ENCODE data around the gene EDIL3.

DNA sequence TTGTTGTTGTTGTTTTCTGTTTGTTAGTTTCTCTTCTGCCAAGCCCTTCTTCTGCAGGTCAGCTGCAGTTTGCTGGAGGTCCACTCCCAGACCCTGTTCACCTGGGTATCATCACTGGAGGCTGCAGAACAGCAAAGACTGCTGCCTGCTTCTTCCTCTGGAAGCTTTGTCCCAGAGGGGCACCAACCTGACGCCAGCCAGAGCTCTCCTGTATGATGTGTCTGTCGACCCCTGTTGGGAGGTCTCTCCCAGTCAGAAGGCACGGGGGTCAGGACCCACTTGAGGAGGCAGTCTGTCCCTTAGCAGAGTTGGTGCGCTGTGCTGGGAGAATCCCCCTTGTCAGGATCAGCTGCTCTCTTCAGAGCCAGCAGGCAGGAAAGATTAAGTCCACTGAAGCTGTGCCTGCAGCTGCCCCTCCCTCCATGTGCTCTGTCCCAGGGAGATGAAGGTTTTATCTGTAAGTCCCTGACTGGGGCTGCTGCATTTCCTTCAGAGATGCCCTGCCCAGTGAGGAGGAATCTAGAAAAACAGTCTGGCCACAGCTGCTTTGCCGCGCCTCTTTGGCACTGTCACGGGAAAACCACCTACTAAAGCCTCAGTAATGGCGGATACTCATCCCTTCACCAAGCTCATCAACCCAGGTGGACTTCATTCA is 299.2 kb downstream of the EDIL3 start:
- TF ChIP-seq, protein P1, sequence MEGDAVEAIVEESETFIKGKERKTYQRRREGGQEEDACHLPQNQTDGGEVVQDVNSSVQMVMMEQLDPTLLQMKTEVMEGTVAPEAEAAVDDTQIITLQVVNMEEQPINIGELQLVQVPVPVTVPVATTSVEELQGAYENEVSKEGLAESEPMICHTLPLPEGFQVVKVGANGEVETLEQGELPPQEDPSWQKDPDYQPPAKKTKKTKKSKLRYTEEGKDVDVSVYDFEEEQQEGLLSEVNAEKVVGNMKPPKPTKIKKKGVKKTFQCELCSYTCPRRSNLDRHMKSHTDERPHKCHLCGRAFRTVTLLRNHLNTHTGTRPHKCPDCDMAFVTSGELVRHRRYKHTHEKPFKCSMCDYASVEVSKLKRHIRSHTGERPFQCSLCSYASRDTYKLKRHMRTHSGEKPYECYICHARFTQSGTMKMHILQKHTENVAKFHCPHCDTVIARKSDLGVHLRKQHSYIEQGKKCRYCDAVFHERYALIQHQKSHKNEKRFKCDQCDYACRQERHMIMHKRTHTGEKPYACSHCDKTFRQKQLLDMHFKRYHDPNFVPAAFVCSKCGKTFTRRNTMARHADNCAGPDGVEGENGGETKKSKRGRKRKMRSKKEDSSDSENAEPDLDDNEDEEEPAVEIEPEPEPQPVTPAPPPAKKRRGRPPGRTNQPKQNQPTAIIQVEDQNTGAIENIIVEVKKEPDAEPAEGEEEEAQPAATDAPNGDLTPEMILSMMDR (IDR thresholded peaks at IDR 0.05): no peak
- TF ChIP-seq POLR2A (IDR thresholded peaks at IDR 0.05) (no peak), POLR2AphosphoS5 (IDR thresholded peaks at IDR 0.05) (no peak)

Data from sigmoid colon (tissue), 4 donors.